ENCODE measurements around the gene QDPR.
"Not testable (repeated sequence)": the region's sequence is repeated elsewhere in the genome, so short reads cannot be mapped to it uniquely, and the experiment has no call there.

QDPR gene

GRCh38 chr4:17492058-17492741 is 19.7 kb downstream of the QDPR start:
- no peak for DNase-seq (ENCODE audit: low read depth in 2 of 2, low spot score in 1 of 2)

- no peak for DNase-seq (ENCODE audit: low read depth in 2 of 2, low spot score in 1 of 2)
Observed at GRCh38 chr4:17491196-17491595, 20.7 kb downstream of the QDPR start.

- no peak for DNase-seq (ENCODE audit: low read depth in 2 of 2, low spot score in 1 of 2)
Observed at GRCh38 chr4:17490575-17491059, 21.3 kb downstream of the QDPR start.

- no peak for DNase-seq (ENCODE audit: low read depth in 2 of 2, low spot score in 1 of 2)
Observed at GRCh38 chr4:17489721-17490120, 22.2 kb downstream of the QDPR start.

GRCh38 chr4:17489123-17489522 is 22.8 kb downstream of the QDPR start:
- DNase-seq (ENCODE audit: low read depth in 2 of 2, low spot score in 1 of 2): no peak

GRCh38 chr4:17482716-17483115 is 29.2 kb downstream of the QDPR start:
- no peak for DNase-seq (ENCODE audit: low read depth in 2 of 2, low spot score in 1 of 2)

GRCh38 chr4:17480955-17481354 is 30.9 kb downstream of the QDPR start:
- DNase-seq (ENCODE audit: low read depth in 2 of 2, low spot score in 1 of 2): no peak

GRCh38 chr4:17480210-17480927 is 31.5 kb downstream of the QDPR start:
- DNase-seq (ENCODE audit: low read depth in 2 of 2, low spot score in 1 of 2): no peak

GRCh38 chr4:17477774-17478472 is 34.0 kb downstream of the QDPR start:
- no peak for DNase-seq (ENCODE audit: low read depth in 2 of 2, low spot score in 1 of 2)

- DNase-seq (ENCODE audit: low read depth in 2 of 2, low spot score in 1 of 2): no peak
Observed at GRCh38 chr4:17476853-17477252, 35.0 kb downstream of the QDPR start.

GRCh38 chr4:17475481-17475880 is 36.4 kb downstream of the QDPR start:
- no peak for DNase-seq (ENCODE audit: low read depth in 2 of 2, low spot score in 1 of 2)

- no peak for DNase-seq (ENCODE audit: low read depth in 2 of 2, low spot score in 1 of 2)
Observed at GRCh38 chr4:17469931-17470674, 41.8 kb downstream of the QDPR start.

- DNase-seq (ENCODE audit: low read depth in 2 of 2, low spot score in 1 of 2): no peak
Observed at GRCh38 chr4:17468619-17469221, 43.2 kb downstream of the QDPR start.

- DNase-seq (ENCODE audit: low read depth in 2 of 2, low spot score in 1 of 2): no peak
Observed at GRCh38 chr4:17463606-17464005, 48.3 kb downstream of the QDPR start.

GRCh38 chr4:17450269-17450804 is 61.6 kb downstream of the QDPR start:
- no peak for DNase-seq (ENCODE audit: low read depth in 2 of 2, low spot score in 1 of 2)

- DNase-seq (ENCODE audit: low read depth in 2 of 2, low spot score in 1 of 2): no peak
Observed at GRCh38 chr4:17448689-17449088, 63.2 kb downstream of the QDPR start.

GRCh38 chr4:17447675-17448298 is 64.1 kb downstream of the QDPR start:
- DNase-seq (ENCODE audit: low read depth in 2 of 2, low spot score in 1 of 2): peak in 1 of 2 donors; percentile 20

GRCh38 chr4:17447056-17447455 is 64.8 kb downstream of the QDPR start:
- no peak for DNase-seq (ENCODE audit: low read depth in 2 of 2, low spot score in 1 of 2)

GRCh38 chr4:17442477-17442876 is 69.4 kb downstream of the QDPR start:
- not testable (repeated sequence) for DNase-seq (ENCODE audit: low read depth in 2 of 2, low spot score in 1 of 2)

- no peak for DNase-seq (ENCODE audit: low read depth in 2 of 2, low spot score in 1 of 2)
Observed at GRCh38 chr4:17437396-17437795, 74.5 kb downstream of the QDPR start.

Measured in stimulated activated CD8-positive, alpha-beta memory T cell treated with anti-CD3 and anti-CD28 coated beads, Interleukin-4, amount 100 ng/mL, for 4 hours (primary cell).